GM13976 (cell line): Measurements from ENCODE around the gene FBXO34.

Experiments used
- DNase-seq: peaks from one replicate; pipeline ENCODE4 v3.0.0; 2012; ENCODE audit warnings: low spot score
- in situ Hi-C: fragments of 300-500 bp; cut with MboI; formaldehyde crosslinking; loops from one replicate; pipeline ENCODE4 v1.12.0; 2022; ENCODE audit warnings: low sequenced_read_pairs, mixed read lengths, inconsistent platforms; ENCODE audit not compliant: unreplicated experiment
- TF ChIP-seq, protein P1 (sequence below): IDR thresholded peaks from 2 replicates; pipeline ENCODE4 v1.5.1; 2012; ENCODE audit warnings: borderline replicate concordance, mild to moderate bottlenecking; ENCODE audit not compliant: insufficient read depth; ENCODE audit errors: extremely low read depth, missing control alignments, control extremely low read depth

Gene FBXO34

GRCh38 chr14:55355922-55356321, 84.7 kb downstream of the FBXO34 start:
- TF ChIP-seq, protein P1, sequence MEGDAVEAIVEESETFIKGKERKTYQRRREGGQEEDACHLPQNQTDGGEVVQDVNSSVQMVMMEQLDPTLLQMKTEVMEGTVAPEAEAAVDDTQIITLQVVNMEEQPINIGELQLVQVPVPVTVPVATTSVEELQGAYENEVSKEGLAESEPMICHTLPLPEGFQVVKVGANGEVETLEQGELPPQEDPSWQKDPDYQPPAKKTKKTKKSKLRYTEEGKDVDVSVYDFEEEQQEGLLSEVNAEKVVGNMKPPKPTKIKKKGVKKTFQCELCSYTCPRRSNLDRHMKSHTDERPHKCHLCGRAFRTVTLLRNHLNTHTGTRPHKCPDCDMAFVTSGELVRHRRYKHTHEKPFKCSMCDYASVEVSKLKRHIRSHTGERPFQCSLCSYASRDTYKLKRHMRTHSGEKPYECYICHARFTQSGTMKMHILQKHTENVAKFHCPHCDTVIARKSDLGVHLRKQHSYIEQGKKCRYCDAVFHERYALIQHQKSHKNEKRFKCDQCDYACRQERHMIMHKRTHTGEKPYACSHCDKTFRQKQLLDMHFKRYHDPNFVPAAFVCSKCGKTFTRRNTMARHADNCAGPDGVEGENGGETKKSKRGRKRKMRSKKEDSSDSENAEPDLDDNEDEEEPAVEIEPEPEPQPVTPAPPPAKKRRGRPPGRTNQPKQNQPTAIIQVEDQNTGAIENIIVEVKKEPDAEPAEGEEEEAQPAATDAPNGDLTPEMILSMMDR = no peak
- no peak for DNase-seq
- in situ Hi-C loops = loop anchor here (10.0 kb wide), 1 partner anchor 91 kb away; no protein-coding TSS in a partner anchor

DNA sequence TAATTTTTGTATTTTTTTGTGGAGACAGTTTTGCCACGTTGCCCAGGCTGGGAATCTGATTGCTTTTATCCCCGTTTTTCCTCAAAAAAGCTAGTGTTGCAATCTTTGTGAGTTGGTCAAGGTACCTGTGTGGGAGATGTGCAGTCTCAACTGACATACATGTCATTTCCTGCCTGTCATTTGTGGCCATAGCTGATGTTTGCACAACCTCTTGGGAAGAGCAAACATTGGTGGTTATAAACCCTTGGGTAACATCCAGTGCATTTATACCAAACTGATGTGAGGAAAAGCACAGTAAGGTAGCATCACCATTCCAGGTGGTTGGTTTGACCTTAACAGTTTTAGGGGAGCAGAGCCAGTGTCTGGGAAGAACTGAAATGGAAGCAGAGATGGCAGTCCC, 85.7 kb downstream of the FBXO34 start:
- in situ Hi-C loops = loop anchor here (10.0 kb wide), 1 partner anchor 92 kb away; no protein-coding TSS in a partner anchor
- TF ChIP-seq, protein P1 = no peak
- no peak for DNase-seq

DNA sequence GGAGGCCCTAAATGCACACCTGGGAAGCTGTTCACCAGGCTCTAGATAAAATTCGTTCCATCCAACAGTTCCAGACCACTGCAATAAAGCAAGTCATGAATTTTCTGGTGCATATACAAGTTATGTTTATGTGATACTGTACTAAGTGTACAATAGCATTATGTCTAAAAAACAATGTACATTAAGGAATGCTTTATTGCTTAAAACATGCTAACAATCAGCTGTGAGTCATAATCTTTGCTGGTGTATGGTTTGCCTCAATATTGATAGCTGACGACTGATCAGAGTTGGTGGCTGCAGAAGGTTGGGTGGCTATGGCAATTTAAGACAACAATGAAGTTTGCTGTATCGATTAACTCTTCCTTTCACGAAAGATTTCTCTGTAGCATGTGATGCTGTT, 88.1 kb downstream of the FBXO34 start:
- in situ Hi-C loops = loop anchor here (10.0 kb wide), 1 partner anchor 95 kb away; no protein-coding TSS in a partner anchor
- TF ChIP-seq, protein P1 = no peak
- DNase-seq = no peak

GRCh38 chr14:55361190-55361589, 90.0 kb downstream of the FBXO34 start:
- TF ChIP-seq, protein P1 = no peak
- DNase-seq = no peak
- in situ Hi-C loops = no loop called here

DNA sequence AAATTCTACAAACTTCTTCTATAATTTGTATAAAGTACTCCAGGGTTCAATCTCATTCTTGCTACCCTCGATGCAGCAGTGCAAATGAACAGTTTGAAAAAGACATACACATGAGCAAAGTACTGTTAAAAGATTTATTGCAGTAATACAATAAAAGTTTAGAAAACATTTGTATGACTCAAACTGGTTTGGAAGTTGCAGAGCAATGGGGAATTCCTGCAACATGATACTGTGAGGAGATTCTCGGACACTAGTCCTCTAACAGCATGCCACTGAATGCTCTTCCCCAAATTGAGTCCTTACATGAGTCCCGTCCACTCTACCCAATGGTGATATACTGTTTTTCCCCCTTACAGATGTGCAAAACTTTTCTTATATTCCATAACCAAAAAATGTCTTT, 95.0 kb downstream of the FBXO34 start:
- DNase-seq = no peak
- in situ Hi-C loops = no loop called here
- TF ChIP-seq, protein P1 = no peak

- DNase-seq = no peak
- in situ Hi-C loops = no loop called here
- TF ChIP-seq, protein P1 = no peak
Measured at GRCh38 chr14:55370883-55371455, 99.7 kb downstream of the FBXO34 start.
